Muscle layer of colon (tissue), 2 donors: ENCODE measurements around the gene RAP1A.

Experiments
- H3K27ac ChIP-seq: one replicate; pipeline ENCODE4 v1.7.0; 2013; ENCODE audit warnings: low read depth, mild to moderate bottlenecking, low read length, moderate library complexity
- H3K27me3 ChIP-seq, 2 donors: one replicate each; pipeline ENCODE4 v1.7.0; 2013; ENCODE audit warnings: low read length in 2 of 2, mild to moderate bottlenecking in 2 of 2; ENCODE audit not compliant: insufficient read depth in 2 of 2, control insufficient read depth in 1 of 2
- H3K36me3 ChIP-seq: one replicate; pipeline ENCODE4 v1.7.0; 2013; ENCODE audit warnings: mild to moderate bottlenecking, low read length; ENCODE audit not compliant: insufficient read depth
- H3K4me1 ChIP-seq: one replicate; pipeline ENCODE4 v1.7.0; 2013; ENCODE audit warnings: mild to moderate bottlenecking, low read length; ENCODE audit not compliant: insufficient read depth
- H3K4me3 ChIP-seq, 2 donors: one replicate each; pipeline ENCODE4 v1.7.0; 2013; ENCODE audit warnings: low read length in 2 of 2, low read depth in 1 of 2, mild to moderate bottlenecking in 1 of 2, moderate library complexity in 1 of 2
- H3K9ac ChIP-seq: one replicate; pipeline ENCODE4 v1.7.0; 2013; ENCODE audit warnings: low read length
- H3K9me3 ChIP-seq: one replicate; pipeline ENCODE4 v1.7.0; 2013; ENCODE audit warnings: mild to moderate bottlenecking, low read length
- donor health status: abdominal sarcoma.
- donor health status: Adenocarcinoma of cecum.

RAP1A gene

DNA sequence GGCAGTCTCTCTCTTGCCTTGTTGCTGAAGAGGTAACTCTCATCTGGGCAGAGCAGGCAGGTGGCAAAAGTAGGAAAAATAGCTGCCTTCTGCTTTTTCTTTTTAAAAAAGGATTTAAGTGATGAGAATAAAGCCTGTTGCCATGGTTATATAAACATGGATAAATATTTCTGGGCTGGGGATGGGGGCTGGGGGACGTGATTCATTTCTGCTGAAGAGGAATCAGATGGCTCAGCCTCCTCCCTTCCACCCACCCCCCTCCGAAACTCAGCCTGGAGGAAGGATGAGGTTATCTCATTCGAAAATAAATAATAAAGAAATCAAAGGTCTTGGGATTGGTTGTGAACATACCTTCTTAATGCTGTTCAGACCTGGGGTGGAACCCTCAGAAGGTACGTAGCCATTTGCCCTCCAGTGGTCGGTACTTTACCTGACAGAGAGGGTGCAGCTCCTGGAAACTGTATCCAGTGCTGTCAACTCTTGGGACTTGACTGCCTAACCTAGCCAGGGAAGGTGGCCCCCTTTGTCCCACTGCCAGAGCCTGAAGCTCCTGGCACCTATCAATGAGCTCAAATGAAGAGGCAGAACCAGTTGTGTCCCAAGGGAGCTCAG, 123.5 kb downstream of the RAP1A start:
- H3K27me3 ChIP-seq, result no peaks in the 10 kb centered on the region
- no peaks in the 10 kb centered on the region for H3K9me3 ChIP-seq
- no peak overlapping the region for H3K9ac ChIP-seq
- no peak overlapping the region for H3K27ac ChIP-seq
- no peaks in the 10 kb centered on the region for H3K36me3 ChIP-seq
- H3K4me1 ChIP-seq, result peaks cover 15% of the 10 kb centered on the region
- H3K4me3 ChIP-seq, result no peak overlapping the region

DNA sequence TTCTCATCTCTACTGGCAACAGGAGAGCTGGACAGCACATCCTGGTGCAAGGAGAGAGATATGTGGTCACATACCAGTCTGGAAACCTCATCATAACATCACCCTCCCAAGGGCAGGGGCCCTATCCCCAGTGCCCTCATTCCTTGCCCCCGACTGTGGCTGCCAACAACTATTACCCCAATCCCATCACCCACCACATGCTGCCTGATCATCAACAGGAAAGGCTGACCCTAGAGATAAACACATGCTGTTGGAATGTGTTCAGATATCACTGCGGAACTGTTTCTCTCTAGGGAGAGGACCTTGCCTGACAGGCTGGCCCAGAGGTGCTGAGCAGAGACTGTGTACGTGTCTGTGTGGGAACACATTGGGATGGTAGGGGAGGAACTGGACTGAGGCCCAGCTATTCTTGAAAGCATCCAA, 124.1 kb downstream of the RAP1A start:
- H3K27me3 ChIP-seq, result no peaks in the 10 kb centered on the region
- H3K9me3 ChIP-seq, result no peaks in the 10 kb centered on the region
- H3K9ac ChIP-seq, result no peak overlapping the region
- no peak overlapping the region for H3K4me3 ChIP-seq
- H3K36me3 ChIP-seq, result no peaks in the 10 kb centered on the region
- no peak overlapping the region for H3K27ac ChIP-seq
- H3K4me1 ChIP-seq, result peaks cover 13% of the 10 kb centered on the region

- Histone ChIP-seq H3K9ac (no peak overlapping the region), H3K4me1 (peaks cover 20% of the 10 kb centered on the region), H3K4me3 (no peak overlapping the region), H3K9me3 (no peaks in the 10 kb centered on the region), H3K36me3 (no peaks in the 10 kb centered on the region), H3K27ac (no peak overlapping the region), H3K27me3 (no peaks in the 10 kb centered on the region)
These were observed 126.4 kb downstream of the RAP1A start for GRCh38 chr1:111745675-111746613.

GRCh38 chr1:111746614-111746999, 127.0 kb downstream of the RAP1A start:
- no peak overlapping the region for H3K4me3 ChIP-seq
- H3K9ac ChIP-seq, result no peak overlapping the region
- H3K4me1 ChIP-seq, result peaks cover 20% of the 10 kb centered on the region
- H3K27ac ChIP-seq, result no peak overlapping the region
- H3K9me3 ChIP-seq, result no peaks in the 10 kb centered on the region
- H3K36me3 ChIP-seq, result no peaks in the 10 kb centered on the region
- no peaks in the 10 kb centered on the region for H3K27me3 ChIP-seq

DNA sequence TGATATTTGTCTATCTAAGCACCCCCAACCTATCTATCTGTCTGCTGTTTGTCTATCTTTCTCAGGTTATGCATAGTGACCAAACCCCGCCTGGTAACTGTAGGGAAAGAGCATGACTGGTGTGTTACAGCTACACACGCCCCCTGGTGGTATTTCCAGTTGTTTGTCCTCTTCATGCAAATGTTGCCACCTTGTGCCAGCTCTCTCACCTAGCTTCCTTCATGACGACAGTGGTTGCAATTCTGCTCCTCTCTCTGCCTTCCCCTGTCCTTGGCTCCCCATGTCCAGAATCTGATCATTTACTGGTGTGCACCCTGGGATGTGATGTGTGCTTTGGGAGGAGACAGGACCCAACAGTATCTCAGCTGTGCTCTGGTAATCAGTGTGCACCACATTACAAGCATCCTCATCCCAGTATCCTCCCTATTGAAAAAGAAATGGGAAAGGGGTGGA, 127.7 kb downstream of the RAP1A start:
- H3K9me3 ChIP-seq, result no peaks in the 10 kb centered on the region
- H3K36me3 ChIP-seq, result no peaks in the 10 kb centered on the region
- H3K9ac ChIP-seq, result no peak overlapping the region
- peaks cover 20% of the 10 kb centered on the region for H3K4me1 ChIP-seq
- H3K27ac ChIP-seq, result no peak overlapping the region
- no peaks in the 10 kb centered on the region for H3K27me3 ChIP-seq
- H3K4me3 ChIP-seq, result no peak overlapping the region

DNA sequence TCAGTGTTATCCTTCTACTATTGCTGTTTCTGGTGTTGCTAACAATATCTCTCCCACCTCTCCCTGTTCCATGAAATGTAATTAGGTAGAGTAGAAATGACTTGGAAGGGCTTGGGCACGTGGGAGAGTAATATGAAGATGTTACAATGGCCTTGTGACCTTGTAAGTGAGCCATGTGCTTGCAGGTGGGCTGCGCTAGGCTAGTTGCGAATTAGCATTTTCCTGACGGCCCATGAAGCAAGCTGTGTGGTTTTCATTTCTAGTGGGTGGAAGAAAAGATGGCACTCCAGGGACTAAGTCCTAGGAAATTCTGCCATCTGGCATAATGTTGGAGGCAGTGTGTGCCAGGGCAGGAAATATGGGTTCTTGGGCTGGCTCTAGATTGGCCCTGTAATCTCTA, 128.4 kb downstream of the RAP1A start:
- Histone ChIP-seq H3K9me3 (no peaks in the 10 kb centered on the region), H3K4me3 (no peak overlapping the region), H3K4me1 (peaks cover 20% of the 10 kb centered on the region), H3K36me3 (no peaks in the 10 kb centered on the region), H3K9ac (no peak overlapping the region), H3K27ac (no peak overlapping the region), H3K27me3 (no peaks in the 10 kb centered on the region)

DNA sequence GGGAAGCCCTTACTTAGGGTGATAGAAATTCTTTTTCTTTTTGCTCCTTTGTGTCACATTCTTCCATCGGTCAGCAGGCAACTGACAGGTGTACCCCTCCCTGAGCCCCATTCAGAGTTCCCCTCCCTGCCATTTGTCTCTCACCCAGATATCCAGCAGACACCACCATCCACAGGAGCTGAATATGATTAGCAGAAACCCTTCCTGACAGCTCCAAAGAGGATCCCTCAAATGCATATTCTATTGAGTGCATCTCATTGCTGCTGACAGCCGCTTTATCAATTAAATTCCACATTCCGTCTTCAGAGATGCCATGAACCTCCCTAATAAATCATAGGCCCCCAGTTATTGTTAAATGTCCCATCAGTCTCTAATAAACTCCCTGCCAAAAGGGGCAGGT, 130.0 kb downstream of the RAP1A start:
- Histone ChIP-seq H3K4me1 (peaks cover 23% of the 10 kb centered on the region), H3K9ac (no peak overlapping the region), H3K27me3 (no peaks in the 10 kb centered on the region), H3K4me3 (no peak overlapping the region), H3K9me3 (no peaks in the 10 kb centered on the region), H3K36me3 (no peaks in the 10 kb centered on the region), H3K27ac (no peak overlapping the region)

GRCh38 chr1:111750856-111751255, 131.3 kb downstream of the RAP1A start:
- Histone ChIP-seq H3K9ac (no peak overlapping the region), H3K27ac (no peak overlapping the region), H3K36me3 (no peaks in the 10 kb centered on the region), H3K27me3 (no peaks in the 10 kb centered on the region), H3K4me1 (peaks cover 21% of the 10 kb centered on the region), H3K9me3 (no peaks in the 10 kb centered on the region), H3K4me3 (no peak overlapping the region)

GRCh38 chr1:111751906-111752575, 132.5 kb downstream of the RAP1A start:
- Histone ChIP-seq H3K36me3 (no peaks in the 10 kb centered on the region), H3K9ac (no peak overlapping the region), H3K9me3 (no peaks in the 10 kb centered on the region), H3K27me3 (no peaks in the 10 kb centered on the region), H3K27ac (no peak overlapping the region), H3K4me1 (peaks cover 22% of the 10 kb centered on the region), H3K4me3 (no peak overlapping the region)

DNA sequence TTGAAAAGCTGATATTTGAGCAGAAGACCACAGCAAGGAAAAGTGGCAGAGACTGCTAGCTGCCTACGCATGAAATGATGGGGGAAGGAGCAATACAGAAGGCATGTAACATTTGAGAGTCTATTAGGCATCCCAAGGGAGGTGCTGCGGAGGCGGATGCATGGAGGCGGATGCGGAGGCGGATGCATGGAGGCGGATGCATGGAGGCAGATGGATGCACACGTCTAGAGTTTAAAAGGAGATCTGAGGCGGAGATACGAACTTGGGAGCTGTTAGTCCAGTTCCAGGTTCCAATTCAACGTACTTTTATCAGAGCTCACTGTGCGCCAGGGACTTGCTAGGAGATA, 135.4 kb downstream of the RAP1A start:
- Histone ChIP-seq H3K4me3 (peak overlapping the region; percentile 85 to 98), H3K36me3 (peaks cover 3% of the 10 kb centered on the region), H3K4me1 (peaks cover 24% of the 10 kb centered on the region), H3K9ac (peak overlapping the region; percentile 98), H3K27me3 (no peaks in the 10 kb centered on the region), H3K27ac (peak overlapping the region; percentile 90), H3K9me3 (no peaks in the 10 kb centered on the region)

DNA sequence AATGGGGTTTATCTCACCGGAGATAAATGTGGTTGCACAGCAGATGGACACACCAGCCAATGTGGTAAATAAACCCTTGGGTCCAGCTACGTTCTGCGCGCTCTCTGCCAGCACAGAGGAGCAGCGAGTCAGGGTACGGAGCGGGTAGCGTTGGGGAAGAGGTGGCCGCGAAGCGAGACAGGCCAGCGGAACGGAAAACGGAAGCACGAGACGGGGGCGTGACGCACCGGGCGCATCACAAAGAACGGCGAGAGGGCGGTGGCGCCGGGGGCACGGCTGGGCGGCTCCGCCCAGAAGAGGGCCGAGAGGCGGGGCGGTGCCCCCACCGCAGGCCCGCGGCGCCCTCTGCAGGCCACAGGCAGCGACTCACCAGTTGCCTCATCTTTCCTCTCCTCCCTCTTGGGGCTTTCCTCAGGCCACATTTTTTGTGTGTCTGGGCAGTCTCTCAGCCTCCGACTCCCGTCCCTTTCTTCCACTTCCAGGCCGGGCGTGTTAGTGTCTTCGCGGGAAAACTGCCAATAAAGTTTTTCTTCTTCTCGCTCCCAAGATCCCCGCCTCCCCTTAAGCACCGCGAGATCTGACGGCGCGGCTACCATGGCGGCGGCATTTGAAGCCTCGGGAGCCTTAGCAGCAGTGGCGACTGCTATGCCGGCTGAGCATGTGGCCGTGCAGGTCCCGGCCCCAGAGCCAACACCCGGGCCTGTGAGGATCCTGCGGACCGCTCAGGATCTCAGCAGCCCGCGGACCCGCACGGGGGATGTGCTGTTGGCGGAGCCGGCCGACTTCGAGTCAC, 135.9 kb downstream of the RAP1A start, which contains the start of gene DDX20:
Gene DDX20, plus strand, starts transcription at position 571 of the 793 bp plus-strand sequence. Its CDS starts 24 bp downstream, at position 595.
- H3K27ac ChIP-seq, result peak within 1 kb of the TSS; percentile 90
- H3K36me3 ChIP-seq, result peaks cover 5% of the 10 kb centered on the region
- no peaks in the 10 kb centered on the region for H3K27me3 ChIP-seq
- H3K4me1 ChIP-seq, result peaks cover 21% of the 10 kb centered on the region
- peak within 1 kb of the TSS; percentile 98 for H3K9ac ChIP-seq
- H3K4me3 ChIP-seq, result peak within 1 kb of the TSS; percentile 85 to 98
- no peaks in the 10 kb centered on the region for H3K9me3 ChIP-seq
